ENCODE data around the gene ITGB1BP1.

GRCh38 chr2:9379391-9379755 is 44.0 kb downstream of the ITGB1BP1 start:
- TF ChIP-seq CTCF (IDR thresholded peaks at IDR 0.05) (no peak), POLR2A (IDR thresholded peaks at IDR 0.05) (no peak), POLR2AphosphoS5 (IDR thresholded peaks at IDR 0.05) (no peak), EP300 (IDR thresholded peaks at IDR 0.05) (no peak)
